Keratinocyte (primary cell): ENCODE measurements around the gene MEGF8. TPM values are rescaled to one million over a fixed set of nuclear protein-coding genes. Genes with fewer than 3 reads are reported as not detected.
A peak's percentile ranks its signal among the peaks of the same experiment; 100 is the strongest.

Source experiments
- DNase-seq: peaks from one replicate; pipeline ENCODE4 v3.0.0-alpha.2; 2011; ENCODE audit warnings: low read depth, missing footprints, low spot score
- FAIRE-seq: peaks from 2 replicates; lab custom pipeline; 2011; peaks lifted over from hg19 to GRCh38; lab: Jason Lieb, UNC
- H2AFZ ChIP-seq: 2 replicates; pipeline ENCODE4 v1.6.0; 2012; ENCODE audit warnings: low read length, control low read depth, inconsistent platforms; ENCODE audit not compliant: control insufficient read depth
- H3K27ac ChIP-seq: 2 replicates; pipeline ENCODE4 v1.5.1; 2011; ENCODE audit warnings: low read length; ENCODE audit not compliant: control insufficient read depth, insufficient read depth
- H3K27me3 ChIP-seq: 3 replicates; pipeline ENCODE4 v1.6.0; 2011; ENCODE audit warnings: low read length; ENCODE audit not compliant: control insufficient read depth, insufficient read depth; ENCODE audit errors: extremely low read depth
- H3K36me3 ChIP-seq, 2 experiments: 2 replicates in 1 of 2; 3 replicates in 1 of 2; pipeline ENCODE4 v1.5.1; 2011; ENCODE audit warnings: low read length in 2 of 2, mild to moderate bottlenecking in 1 of 2; ENCODE audit not compliant: control insufficient read depth in 2 of 2, insufficient read depth in 2 of 2; ENCODE audit errors: extremely low read depth in 1 of 2
- H3K4me1 ChIP-seq: 3 replicates; pipeline ENCODE4 v1.5.1; 2011; ENCODE audit warnings: low read length; ENCODE audit not compliant: control insufficient read depth, insufficient read depth; ENCODE audit errors: extremely low read depth
- H3K4me2 ChIP-seq: 3 replicates; pipeline ENCODE4 v1.6.0; 2011; ENCODE audit warnings: low read depth, low read length; ENCODE audit not compliant: control insufficient read depth, insufficient read depth; ENCODE audit errors: extremely low read depth
- H3K4me3 ChIP-seq, 3 experiments: fragments of 200-600 bp in 1 of 3; sonication (generic) in 1 of 3; 2 replicates in 2 of 3; 3 replicates in 1 of 3; pipeline ENCODE4 v1.5.1; 2011 to 2016; ENCODE audit warnings: low read length in 3 of 3, mild to moderate bottlenecking in 3 of 3, control low read depth in 2 of 3, inconsistent platforms in 1 of 3, low read depth in 1 of 3, mixed read lengths in 1 of 3, mixed run types in 1 of 3, moderate library complexity in 1 of 3; ENCODE audit not compliant: control insufficient read depth in 2 of 3, insufficient read depth in 2 of 3; ENCODE audit errors: extremely low read depth in 1 of 3
- H3K79me2 ChIP-seq: 2 replicates; pipeline ENCODE4 v1.6.0; 2012; ENCODE audit warnings: low read length; ENCODE audit not compliant: control insufficient read depth, insufficient read depth
- H3K9ac ChIP-seq: 3 replicates; pipeline ENCODE4 v1.6.0; 2011; ENCODE audit warnings: low read length; ENCODE audit not compliant: control insufficient read depth, insufficient read depth; ENCODE audit errors: extremely low read depth
- H3K9me1 ChIP-seq: 3 replicates; pipeline ENCODE4 v1.6.0; 2011; ENCODE audit warnings: low read length; ENCODE audit not compliant: control insufficient read depth, insufficient read depth; ENCODE audit errors: extremely low read depth
- H3K9me3 ChIP-seq: 2 replicates; pipeline ENCODE4 v1.5.1; 2012; ENCODE audit warnings: low read depth, low read length; ENCODE audit not compliant: control insufficient read depth
- H4K20me1 ChIP-seq: 3 replicates; pipeline ENCODE4 v1.6.0; 2011; ENCODE audit warnings: low read length; ENCODE audit not compliant: control insufficient read depth, insufficient read depth; ENCODE audit errors: extremely low read depth
- CTCF ChIP-seq, 3 experiments: IDR thresholded peaks in 1 of 3; conservative IDR thresholded peaks in 1 of 3; optimal IDR thresholded peaks in 1 of 3; 2 replicates in 2 of 3; 3 replicates in 1 of 3; pipeline versions ENCODE3 to v1.5.1; 2011; ENCODE audit warnings: low read length in 3 of 3, mild to moderate bottlenecking in 3 of 3, moderate library complexity in 2 of 3, control low read depth in 1 of 3, inconsistent platforms in 1 of 3; ENCODE audit not compliant: insufficient read depth in 2 of 3; ENCODE audit errors: extremely low read depth in 1 of 3
- EZH2 ChIP-seq: IDR thresholded peaks from one replicate; pipeline ENCODE4 v1.6.1; 2012; ENCODE audit warnings: inconsistent platforms, mild to moderate bottlenecking, low read length, moderate library complexity
- dilution Hi-C: fragments of 300-500 bp; cut with MboI; formaldehyde crosslinking; loops from one replicate; pipeline ENCODE4 v1.7.0; 2020; ENCODE audit warnings: low sequenced_read_pairs; ENCODE audit not compliant: extremely low pct_ligation_motif_present
- polyA plus RNA-seq, 5 experiments: library from polyadenylated mRNA; depleted of rRNA in 3 of 5; stranded (reverse) in 3 of 5; stranded (forward) in 1 of 5; unstranded in 1 of 5; fragments of >200 nt; gene quantifications; 1 replicate in 1 of 5; 2 replicates in 3 of 5; 3 replicates in 1 of 5; pipeline versions ENCODE4 v1.2.1 to v1.2.3, GENCODE V29; 2011 to 2012; ENCODE audit warnings: missing spikeins in 2 of 5, low read depth in 1 of 5, low replicate concordance in 1 of 5

The MEGF8 gene
- polyA plus RNA-seq, 1 donor (not counting 4 experiments of a cell fraction or from before 2014, with no cell fraction given) = 4.1 TPM

- TF ChIP-seq EZH2 = no peak
- no peak for TF ChIP-seq CTCF (optimal IDR thresholded peaks at IDR 0.05 in 1 of 3, IDR thresholded peaks at IDR 0.05 in 1 of 3, conservative IDR thresholded peaks at IDR 0.05 in 1 of 3; ENCODE audit: extremely low read depth in 1 of 3, insufficient read depth in 2 of 3, low read length in 3 of 3)
- DNase-seq = no peak
- H3K9ac ChIP-seq = no peak overlapping the region
- peaks cover 21% of the 10 kb centered on the region for H3K79me2 ChIP-seq
- no peaks in the 10 kb centered on the region for H3K9me1 ChIP-seq
- H3K4me1 ChIP-seq = peaks cover 40% of the 10 kb centered on the region
- H3K4me3 ChIP-seq = no peak overlapping the region
- no peaks in the 10 kb centered on the region for H4K20me1 ChIP-seq
- peaks cover 25 to 36% of the 10 kb centered on the region in 2 experiments for H3K36me3 ChIP-seq
- no peak overlapping the region for H2AFZ ChIP-seq
- H3K27ac ChIP-seq = no peak overlapping the region
- dilution Hi-C loops = no loop called here
- no peak for FAIRE-seq
- no peaks in the 10 kb centered on the region for H3K27me3 ChIP-seq
- H3K4me2 ChIP-seq = peak overlapping the region; percentile 28
- H3K9me3 ChIP-seq = no peaks in the 10 kb centered on the region
Measured at GRCh38 chr19:42286349-42287016, 39.0 kb upstream of the MEGF8 start.

GRCh38 chr19:42287017-42287826, 38.2 kb upstream of the MEGF8 start:
- dilution Hi-C loops = no loop called here
- FAIRE-seq = no peak
- Histone ChIP-seq H3K9me3 (no peaks in the 10 kb centered on the region), H3K9me1 (no peaks in the 10 kb centered on the region), H3K4me3 (no peak overlapping the region), H3K9ac (no peak overlapping the region), H3K36me3 (peaks cover 30 to 43% of the 10 kb centered on the region in 2 experiments), H3K79me2 (peaks cover 21% of the 10 kb centered on the region), H3K4me1 (peaks cover 38% of the 10 kb centered on the region), H4K20me1 (no peaks in the 10 kb centered on the region), H2AFZ (no peak overlapping the region), H3K4me2 (no peak overlapping the region), H3K27me3 (no peaks in the 10 kb centered on the region), H3K27ac (no peak overlapping the region)
- TF ChIP-seq EZH2 (no peak), CTCF (optimal IDR thresholded peaks at IDR 0.05 in 1 of 3, IDR thresholded peaks at IDR 0.05 in 1 of 3, conservative IDR thresholded peaks at IDR 0.05 in 1 of 3; ENCODE audit: extremely low read depth in 1 of 3, insufficient read depth in 2 of 3, low read length in 3 of 3) (no peak)
- DNase-seq = no peak
